RWPE2 (cell line): ENCODE measurements around the gene SEPTIN1.
A peak's percentile ranks its signal among the peaks of the same experiment; 100 is the strongest.

Experiments used
- ATAC-seq: fragments of 200-7000 bp; cut with Tn5 transposase; 3 replicates; pipeline ENCODE4 v1.9.1; 2021; ENCODE audit warnings: low read depth
- DNase-seq: peaks from one replicate; pipeline ENCODE4 v3.0.0-alpha.2; 2020; ENCODE audit warnings: low spot score
- H3K27ac ChIP-seq: fragments of 450-650 bp; 2 replicates; pipeline ENCODE4 v1.5.1; 2017; ENCODE audit warnings: mild to moderate bottlenecking; ENCODE audit not compliant: poor library complexity, severe bottlenecking
- H3K27me3 ChIP-seq: fragments of 250-450 bp; sonication (Bioruptor Pico); 2 replicates; pipeline ENCODE4 v1.5.1; 2021; ENCODE audit warnings: mild to moderate bottlenecking, moderate library complexity; ENCODE audit not compliant: insufficient read depth, poor library complexity, severe bottlenecking
- H3K36me3 ChIP-seq: fragments of 250-450 bp; sonication (Bioruptor Pico); 2 replicates; pipeline ENCODE4 v1.5.1; 2020; ENCODE audit warnings: low read depth, mild to moderate bottlenecking, moderate library complexity
- H3K4me1 ChIP-seq: fragments of 250-450 bp; sonication (Bioruptor Pico); 2 replicates; pipeline ENCODE4 v1.5.1; 2021; ENCODE audit warnings: mild to moderate bottlenecking, moderate library complexity; ENCODE audit not compliant: insufficient read depth, poor library complexity, severe bottlenecking
- H3K4me3 ChIP-seq: fragments of 250-450 bp; sonication (Bioruptor Pico); 2 replicates; pipeline ENCODE4 v1.5.1; 2021; ENCODE audit warnings: mild to moderate bottlenecking, moderate library complexity; ENCODE audit not compliant: severe bottlenecking
- H3K9me3 ChIP-seq: fragments of 250-450 bp; sonication (Bioruptor Pico); 2 replicates; pipeline ENCODE4 v1.5.1; 2021; ENCODE audit warnings: mild to moderate bottlenecking, moderate library complexity; ENCODE audit not compliant: severe bottlenecking
- TF ChIP-seq, protein P1 (sequence below): fragments of 450-650 bp; IDR thresholded peaks from one replicate; pipeline ENCODE4 v1.5.1; 2017; ENCODE audit warnings: mild to moderate bottlenecking, moderate library complexity; ENCODE audit not compliant: poor library complexity, severe bottlenecking

Gene SEPTIN1

DNA sequence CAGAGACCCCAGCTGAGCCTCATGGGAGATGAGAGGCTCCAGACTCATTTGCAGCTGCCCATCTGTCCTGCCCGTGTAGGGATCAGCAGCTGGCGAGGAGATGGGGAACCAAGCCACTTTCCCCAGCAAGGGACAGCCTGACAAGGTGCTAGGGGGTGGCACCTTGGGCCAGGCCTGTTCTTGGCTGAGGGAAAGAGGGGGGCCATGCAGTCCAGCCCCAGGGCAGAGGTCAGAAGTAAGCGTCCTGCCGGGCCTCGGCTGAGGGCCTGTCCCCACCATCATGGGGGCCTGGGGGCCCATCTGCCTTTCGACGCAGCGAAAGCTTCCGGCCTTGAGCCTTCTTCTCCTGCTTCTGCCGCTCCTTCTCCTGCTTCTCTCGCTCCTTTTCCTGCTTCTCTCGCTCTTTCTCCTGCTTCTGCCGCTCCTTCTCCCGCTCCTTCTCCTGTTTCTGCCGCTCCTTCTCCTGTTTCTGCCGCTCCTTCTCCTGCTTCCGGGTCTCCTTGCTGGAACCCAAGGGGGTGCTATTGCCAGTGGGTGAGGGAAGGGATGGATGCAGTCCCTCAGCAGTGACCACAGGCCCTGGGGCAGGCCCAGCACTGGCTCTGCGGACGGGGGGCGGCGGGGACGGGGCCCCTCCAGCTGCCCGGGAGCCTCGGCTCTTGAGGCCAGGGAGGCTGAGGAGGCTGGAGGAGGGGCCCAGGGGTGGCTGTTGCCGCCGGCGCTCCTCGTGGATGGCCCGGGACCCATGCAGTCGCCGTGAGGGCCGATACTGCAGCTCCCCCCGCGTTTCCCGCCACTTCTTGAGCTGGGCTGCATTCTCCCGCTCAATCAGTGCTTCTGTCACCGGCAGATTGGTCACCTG lies 24.4 kb downstream of the SEPTIN1 start:
- Histone ChIP-seq H3K36me3 (peaks cover 30% of the 10 kb centered on the region), H3K4me1 (no peaks in the 10 kb centered on the region), H3K27ac (peak overlapping the region; percentile 83), H3K4me3 (no peak overlapping the region), H3K27me3 (no peaks in the 10 kb centered on the region), H3K9me3 (no peaks in the 10 kb centered on the region)
- TF ChIP-seq, protein P1, sequence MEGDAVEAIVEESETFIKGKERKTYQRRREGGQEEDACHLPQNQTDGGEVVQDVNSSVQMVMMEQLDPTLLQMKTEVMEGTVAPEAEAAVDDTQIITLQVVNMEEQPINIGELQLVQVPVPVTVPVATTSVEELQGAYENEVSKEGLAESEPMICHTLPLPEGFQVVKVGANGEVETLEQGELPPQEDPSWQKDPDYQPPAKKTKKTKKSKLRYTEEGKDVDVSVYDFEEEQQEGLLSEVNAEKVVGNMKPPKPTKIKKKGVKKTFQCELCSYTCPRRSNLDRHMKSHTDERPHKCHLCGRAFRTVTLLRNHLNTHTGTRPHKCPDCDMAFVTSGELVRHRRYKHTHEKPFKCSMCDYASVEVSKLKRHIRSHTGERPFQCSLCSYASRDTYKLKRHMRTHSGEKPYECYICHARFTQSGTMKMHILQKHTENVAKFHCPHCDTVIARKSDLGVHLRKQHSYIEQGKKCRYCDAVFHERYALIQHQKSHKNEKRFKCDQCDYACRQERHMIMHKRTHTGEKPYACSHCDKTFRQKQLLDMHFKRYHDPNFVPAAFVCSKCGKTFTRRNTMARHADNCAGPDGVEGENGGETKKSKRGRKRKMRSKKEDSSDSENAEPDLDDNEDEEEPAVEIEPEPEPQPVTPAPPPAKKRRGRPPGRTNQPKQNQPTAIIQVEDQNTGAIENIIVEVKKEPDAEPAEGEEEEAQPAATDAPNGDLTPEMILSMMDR, result no peak
- no peak for DNase-seq
- no peak for ATAC-seq

DNA sequence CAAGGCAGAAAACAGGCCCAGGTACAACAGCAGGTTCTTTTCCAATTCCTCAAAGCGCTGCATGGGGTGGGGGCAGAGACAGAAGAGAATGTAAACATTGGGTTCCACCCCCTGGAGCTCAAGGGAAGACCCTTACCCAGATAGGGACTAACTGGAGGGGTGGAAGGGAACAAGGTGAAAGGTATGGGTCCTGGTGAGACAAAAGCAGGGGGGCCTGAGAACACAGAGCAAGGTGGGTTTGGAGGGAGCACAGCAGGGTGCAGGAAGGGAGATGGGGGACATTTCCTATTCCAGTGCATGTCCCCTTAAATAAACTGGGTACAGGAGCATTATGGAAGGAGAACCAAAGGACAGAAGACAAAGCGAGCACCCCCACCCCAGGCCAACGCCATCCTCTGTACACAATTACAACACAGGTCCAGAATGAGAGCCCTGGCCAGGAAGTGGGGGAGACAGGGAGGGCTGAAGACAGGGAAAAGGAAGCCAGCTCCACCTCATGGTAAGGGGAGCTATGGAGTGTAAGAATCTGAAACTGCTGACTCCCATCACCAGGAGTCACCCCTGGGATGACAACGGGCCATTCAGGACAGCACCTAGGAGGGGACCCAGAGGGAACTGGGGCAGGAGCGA lies 25.2 kb downstream of the SEPTIN1 start:
- Histone ChIP-seq H3K4me1 (no peaks in the 10 kb centered on the region), H3K36me3 (peaks cover 30% of the 10 kb centered on the region), H3K27ac (peak overlapping the region; percentile 83), H3K4me3 (no peak overlapping the region), H3K9me3 (no peaks in the 10 kb centered on the region), H3K27me3 (no peaks in the 10 kb centered on the region)
- TF ChIP-seq, protein P1, result no peak
- DNase-seq, result no peak
- no peak for ATAC-seq

DNA sequence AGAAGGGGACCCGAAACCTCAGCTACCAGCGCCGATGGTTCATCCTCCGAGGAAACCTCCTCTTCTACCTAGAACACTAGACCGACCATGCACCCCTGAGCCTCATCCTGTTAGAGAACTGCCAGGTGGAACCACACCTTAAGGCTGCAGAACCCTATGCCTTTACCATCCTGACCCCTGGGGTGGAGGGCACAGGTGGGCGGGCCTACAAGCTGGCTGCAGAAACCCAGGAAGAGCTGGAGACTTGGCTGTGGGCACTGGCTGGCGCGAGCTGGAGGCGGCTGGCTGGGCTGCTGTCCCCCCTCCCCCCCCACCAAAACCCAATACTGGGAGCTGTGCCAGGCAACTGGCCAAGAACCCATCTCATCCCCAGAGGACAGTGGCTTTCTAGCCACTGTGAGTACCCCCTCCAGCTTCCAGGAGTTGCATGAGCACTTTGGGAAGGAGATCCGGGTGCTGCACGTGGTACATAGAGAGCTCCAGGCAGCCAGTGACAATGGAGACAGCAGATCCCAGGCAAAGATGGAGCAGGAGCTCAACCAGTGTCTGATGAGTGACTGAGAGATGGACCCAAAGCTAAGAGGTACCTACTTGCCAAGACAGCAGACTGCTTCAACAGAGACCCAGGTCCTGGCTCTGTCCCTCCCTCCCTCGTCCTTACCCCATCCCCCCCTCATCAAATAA lies 25.8 kb downstream of the SEPTIN1 start:
- H3K4me3 ChIP-seq, result peak overlapping the region; percentile 84
- peaks cover 33% of the 10 kb centered on the region for H3K36me3 ChIP-seq
- no peaks in the 10 kb centered on the region for H3K9me3 ChIP-seq
- H3K27ac ChIP-seq, result peak overlapping the region; percentile 83
- TF ChIP-seq, protein P1, result no peak
- DNase-seq (no peak), ATAC-seq (no peak)
- H3K27me3 ChIP-seq, result no peaks in the 10 kb centered on the region
- H3K4me1 ChIP-seq, result no peaks in the 10 kb centered on the region

DNA sequence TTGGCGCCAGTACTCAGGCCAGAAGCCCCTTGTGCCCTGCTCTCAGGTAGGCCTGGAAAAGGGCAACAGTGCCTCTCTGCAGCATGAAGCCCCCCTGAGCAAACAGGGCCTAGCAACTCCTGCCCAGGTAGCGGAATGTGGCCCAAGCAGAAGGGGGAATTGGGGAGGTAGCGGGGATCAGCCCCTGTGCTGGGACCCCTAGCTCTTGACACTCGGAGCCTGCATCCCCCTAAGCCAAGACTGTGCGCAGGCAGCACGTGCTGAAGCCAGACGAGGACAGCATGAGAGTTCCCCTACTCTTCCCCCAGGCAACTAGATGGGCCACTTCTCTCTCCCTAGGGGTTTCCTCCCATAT lies 26.4 kb downstream of the SEPTIN1 start:
- Histone ChIP-seq H3K9me3 (no peaks in the 10 kb centered on the region), H3K27ac (peak overlapping the region; percentile 83), H3K36me3 (peaks cover 33% of the 10 kb centered on the region), H3K27me3 (no peaks in the 10 kb centered on the region), H3K4me3 (peak overlapping the region; percentile 84), H3K4me1 (no peaks in the 10 kb centered on the region)
- DNase-seq (no peak), ATAC-seq (no peak)
- TF ChIP-seq, protein P1, result no peak
